PC-3 (cell line): Measurements from ENCODE around the gene CACNA1C. TPM values are rescaled to one million over a fixed set of nuclear protein-coding genes. Genes with fewer than 3 reads are reported as not detected.

Experiments used
- ATAC-seq: fragments of 200-7000 bp; cut with Tn5 transposase; 2 replicates; pipeline ENCODE4 v1.9.1; 2020; ENCODE audit warnings: mild to moderate bottlenecking, moderate library complexity
- BruUV-seq: library from RNA; stranded (reverse); fragments of 400-500 nt; replicated peaks from 2 replicates; lab custom pipeline; 2021; lab: Mats Ljungman, UMichigan
- CTCF ChIA-PET: fragments of 300-600 bp; sonication (Branson Sonifier 250); formaldehyde crosslinking; loops from one replicate; lab custom pipeline; 2022; ENCODE audit warnings: antibody characterized with exemption; lab: Charles Lee
- POLR2A ChIA-PET: fragments of 300-600 bp; sonication (Branson Sonifier 250); formaldehyde crosslinking; loops from one replicate; lab custom pipeline; 2022; ENCODE audit warnings: antibody characterized with exemption; ENCODE audit not compliant: unreplicated experiment; lab: Charles Lee
- DNase-seq: peaks from one replicate; pipeline ENCODE4 v3.0.0-alpha.2; 2015
- H2AFZ ChIP-seq: fragments of 300-600 bp; sonication (generic); 2 replicates; pipeline ENCODE4 v1.6.0; 2016; ENCODE audit warnings: antibody characterized with exemption, low read length
- H3F3A ChIP-seq: fragments of 300-600 bp; sonication (generic); one replicate; pipeline ENCODE4 v1.6.0; 2017; ENCODE audit warnings: antibody characterized with exemption, low read length, control low read depth, mild to moderate bottlenecking; ENCODE audit not compliant: unreplicated experiment
- H3K27ac ChIP-seq: fragments of 300-600 bp; sonication (generic); 2 replicates; pipeline ENCODE4 v1.5.1; 2016; ENCODE audit warnings: mild to moderate bottlenecking, low read length
- H3K27me3 ChIP-seq: fragments of 300-600 bp; sonication (generic); 2 replicates; pipeline ENCODE4 v1.6.1; 2016; ENCODE audit warnings: low read length, mixed read lengths
- H3K36me3 ChIP-seq: fragments of 300-600 bp; sonication (generic); 2 replicates; pipeline ENCODE4 v1.6.1; 2016; ENCODE audit warnings: low read depth, mixed run types, low read length, mixed read lengths
- H3K4me1 ChIP-seq: fragments of 300-600 bp; sonication (generic); 2 replicates; pipeline ENCODE4 v1.5.1; 2016; ENCODE audit warnings: low read length; ENCODE audit not compliant: insufficient read depth
- H3K4me2 ChIP-seq: fragments of 300-600 bp; sonication (generic); 2 replicates; pipeline ENCODE4 v1.6.0; 2016; ENCODE audit warnings: low read length
- H3K4me3 ChIP-seq: fragments of 300-600 bp; sonication (generic); 2 replicates; pipeline ENCODE4 v1.5.1; 2016; ENCODE audit warnings: mild to moderate bottlenecking, low read length, mixed read lengths
- H3K79me2 ChIP-seq: fragments of 300-600 bp; sonication (generic); 2 replicates; pipeline ENCODE4 v1.6.1; 2017; ENCODE audit warnings: low read length, mixed read lengths
- H3K9ac ChIP-seq: fragments of 300-600 bp; sonication (generic); 2 replicates; pipeline ENCODE4 v1.6.0; 2016; ENCODE audit warnings: mild to moderate bottlenecking, low read length
- H3K9me2 ChIP-seq: fragments of 300-600 bp; sonication (generic); replicated peaks from 2 replicates; pipeline ENCODE4 v1.6.1; 2016; ENCODE audit warnings: mixed run types, low read length, mixed read lengths
- H3K9me3 ChIP-seq: fragments of 300-600 bp; sonication (generic); 2 replicates; pipeline ENCODE4 v1.6.1; 2016; ENCODE audit warnings: low read length, mixed read lengths
- H4K20me1 ChIP-seq: fragments of 300-600 bp; sonication (generic); 2 replicates; pipeline ENCODE4 v1.6.1; 2016; ENCODE audit warnings: low read length, mixed read lengths
- CTCF ChIP-seq: fragments of 300-600 bp; sonication (generic); conservative IDR thresholded peaks from 2 replicates; pipeline ENCODE4 v1.5.1; 2017; ENCODE audit warnings: antibody characterized with exemption, low read depth, mild to moderate bottlenecking, low read length
- EZH2 ChIP-seq: fragments of 300-600 bp; sonication (generic); IDR thresholded peaks from one replicate; pipeline ENCODE4 v1.6.1; 2017; ENCODE audit warnings: antibody characterized with exemption, mild to moderate bottlenecking, low read length; ENCODE audit not compliant: unreplicated experiment
- EZH2phosphoT487 ChIP-seq: fragments of 300-600 bp; sonication (generic); IDR thresholded peaks from 2 replicates; pipeline ENCODE4 v1.6.1; 2018; ENCODE audit warnings: mild to moderate bottlenecking, antibody characterized with exemption, low read length, borderline replicate concordance
- intact Hi-C: fragments of 100-400 bp; cut with micrococcal nuclease; formaldehyde crosslinking; loops from 2 replicates; pipeline ENCODE4 v1.9.0; 2023
- total RNA-seq: library from RNA; depleted of rRNA; stranded (reverse); fragments of >200 nt; gene quantifications from 2 replicates; pipeline ENCODE4 v1.2.3, GENCODE V29; 2014

Gene CACNA1C
- total RNA-seq, 1 experiment from 2014 or later = not detected

GRCh38 chr12:2551412-2551900 lies 498.7 kb downstream of the CACNA1C start:
- Histone ChIP-seq H3K27ac (no peak overlapping the region), H3K4me3 (no peak overlapping the region), H3K36me3 (no peaks in the 10 kb centered on the region), H3K9ac (no peak overlapping the region), H4K20me1 (no peaks in the 10 kb centered on the region), H3F3A (no peaks in the 10 kb centered on the region), H3K9me2 (no peaks in the 10 kb centered on the region), H3K9me3 (no peaks in the 10 kb centered on the region), H3K4me2 (no peak overlapping the region), H3K4me1 (no peaks in the 10 kb centered on the region), H2AFZ (no peak overlapping the region), H3K27me3 (peaks cover 69% of the 10 kb centered on the region), H3K79me2 (no peaks in the 10 kb centered on the region)
- ATAC-seq = no peak
- no peak for DNase-seq
- TF ChIP-seq EZH2phosphoT487 (no peak), CTCF (no peak)
- no TSS peak for BruUV-seq
- intact Hi-C loops = no loop called here
- ChIA-PET CTCF (no interaction called here), POLR2A (no interaction called here)

- no peaks in the 10 kb centered on the region for H3K36me3 ChIP-seq
- H3K4me3 ChIP-seq = no peak overlapping the region
- H3K4me1 ChIP-seq = no peaks in the 10 kb centered on the region
- DNase-seq = no peak
- ChIA-PET CTCF (no interaction called here), POLR2A (no interaction called here)
- H3K79me2 ChIP-seq = no peaks in the 10 kb centered on the region
- intact Hi-C loops = no loop called here
- H3K9me3 ChIP-seq = no peaks in the 10 kb centered on the region
- peaks cover 70% of the 10 kb centered on the region for H3K27me3 ChIP-seq
- ATAC-seq = no peak
- H4K20me1 ChIP-seq = no peaks in the 10 kb centered on the region
- H3K9me2 ChIP-seq = no peaks in the 10 kb centered on the region
- no peak overlapping the region for H3K9ac ChIP-seq
- H3K4me2 ChIP-seq = no peak overlapping the region
- TF ChIP-seq EZH2 = no peak
- TF ChIP-seq EZH2phosphoT487 = no peak
- TF ChIP-seq CTCF = no peak
- no TSS peak for BruUV-seq
- H2AFZ ChIP-seq = no peak overlapping the region
- H3K27ac ChIP-seq = no peak overlapping the region
- no peaks in the 10 kb centered on the region for H3F3A ChIP-seq
These were observed 499.4 kb downstream of the CACNA1C start for GRCh38 chr12:2552000-2552756.
